SU-DHL-6 (cell line): Measurements from ENCODE around the gene ACVRL1.
A peak's percentile ranks its signal among the peaks of the same experiment; 100 is the strongest.

ENCODE experiments used
- H2AFZ ChIP-seq: fragments of 200-600 bp; sonication (generic); 2 replicates; pipeline ENCODE4 v1.6.1; 2014; ENCODE audit warnings: low read depth, mild to moderate bottlenecking, moderate library complexity, mixed read lengths, antibody characterized with exemption, low read length; ENCODE audit not compliant: severe bottlenecking
- H3F3A ChIP-seq: fragments of 200-600 bp; shearing (Covaris generic); 2 replicates; pipeline ENCODE4 v1.6.0; 2016; ENCODE audit warnings: antibody characterized with exemption, mild to moderate bottlenecking; ENCODE audit not compliant: insufficient read depth
- H3K27ac ChIP-seq: fragments of 200-600 bp; sonication (generic); 2 replicates; pipeline ENCODE4 v1.5.1; 2016; ENCODE audit warnings: low read depth, mild to moderate bottlenecking, low read length, moderate library complexity, mixed read lengths
- H3K27me3 ChIP-seq: fragments of 200-600 bp; sonication (generic), shearing (Covaris generic); 2 replicates; pipeline ENCODE4 v1.6.0; 2014; ENCODE audit warnings: mild to moderate bottlenecking, low read length
- H3K36me3 ChIP-seq: fragments of 200-600 bp; sonication (generic); 2 replicates; pipeline ENCODE4 v1.6.1; 2014; ENCODE audit warnings: mild to moderate bottlenecking, low read length, mixed read lengths
- H3K4me2 ChIP-seq: fragments of 300-600, 200-600 bp; shearing (Covaris generic), sonication (generic); 2 replicates; pipeline ENCODE4 v1.6.0; 2014; ENCODE audit warnings: low read length, low read depth, mild to moderate bottlenecking; ENCODE audit not compliant: poor library complexity, severe bottlenecking
- H3K4me3 ChIP-seq: fragments of 200-600 bp; sonication (generic); 2 replicates; pipeline ENCODE4 v1.5.1; 2014; ENCODE audit warnings: antibody characterized with exemption, low read length, mild to moderate bottlenecking, mixed read lengths; ENCODE audit not compliant: insufficient read depth, poor library complexity, severe bottlenecking
- H3K79me2 ChIP-seq: fragments of 200-600 bp; sonication (generic); 2 replicates; pipeline ENCODE4 v1.6.1; 2014; ENCODE audit warnings: mild to moderate bottlenecking, low read length, moderate library complexity; ENCODE audit not compliant: insufficient read depth
- H3K9ac ChIP-seq: fragments of 200-600 bp; sonication (generic); 2 replicates; pipeline ENCODE4 v1.7.0; 2014; ENCODE audit warnings: mild to moderate bottlenecking, low read length
- H3K9me2 ChIP-seq: fragments of 200-600 bp; sonication (generic); replicated peaks from 2 replicates; pipeline ENCODE4 v1.6.1; 2014; ENCODE audit warnings: low read length; ENCODE audit not compliant: insufficient read depth
- H3K9me3 ChIP-seq: fragments of 200-600 bp; sonication (generic); 2 replicates; pipeline ENCODE4 v1.6.1; 2014; ENCODE audit warnings: low read length, mixed read lengths; ENCODE audit not compliant: insufficient read depth
- H4K20me1 ChIP-seq: fragments of 200-600 bp; sonication (generic); 2 replicates; pipeline ENCODE4 v1.6.1; 2014; ENCODE audit warnings: low read depth, mild to moderate bottlenecking, antibody characterized with exemption, low read length, moderate library complexity, mixed read lengths
- CTCF ChIP-seq: fragments of 200-600 bp; sonication (generic); IDR thresholded peaks from one replicate; pipeline ENCODE4 v1.5.1; 2017; ENCODE audit warnings: antibody characterized with exemption, mild to moderate bottlenecking, low read length, moderate library complexity; ENCODE audit not compliant: insufficient read depth, poor library complexity, severe bottlenecking
- EZH2phosphoT487 ChIP-seq: fragments of 200-600 bp; sonication (generic), shearing (Covaris generic); conservative IDR thresholded peaks from 2 replicates; pipeline ENCODE4 v1.6.1; 2018; ENCODE audit warnings: mild to moderate bottlenecking, antibody characterized with exemption, low read length, moderate library complexity, mixed read lengths

Gene ACVRL1

DNA sequence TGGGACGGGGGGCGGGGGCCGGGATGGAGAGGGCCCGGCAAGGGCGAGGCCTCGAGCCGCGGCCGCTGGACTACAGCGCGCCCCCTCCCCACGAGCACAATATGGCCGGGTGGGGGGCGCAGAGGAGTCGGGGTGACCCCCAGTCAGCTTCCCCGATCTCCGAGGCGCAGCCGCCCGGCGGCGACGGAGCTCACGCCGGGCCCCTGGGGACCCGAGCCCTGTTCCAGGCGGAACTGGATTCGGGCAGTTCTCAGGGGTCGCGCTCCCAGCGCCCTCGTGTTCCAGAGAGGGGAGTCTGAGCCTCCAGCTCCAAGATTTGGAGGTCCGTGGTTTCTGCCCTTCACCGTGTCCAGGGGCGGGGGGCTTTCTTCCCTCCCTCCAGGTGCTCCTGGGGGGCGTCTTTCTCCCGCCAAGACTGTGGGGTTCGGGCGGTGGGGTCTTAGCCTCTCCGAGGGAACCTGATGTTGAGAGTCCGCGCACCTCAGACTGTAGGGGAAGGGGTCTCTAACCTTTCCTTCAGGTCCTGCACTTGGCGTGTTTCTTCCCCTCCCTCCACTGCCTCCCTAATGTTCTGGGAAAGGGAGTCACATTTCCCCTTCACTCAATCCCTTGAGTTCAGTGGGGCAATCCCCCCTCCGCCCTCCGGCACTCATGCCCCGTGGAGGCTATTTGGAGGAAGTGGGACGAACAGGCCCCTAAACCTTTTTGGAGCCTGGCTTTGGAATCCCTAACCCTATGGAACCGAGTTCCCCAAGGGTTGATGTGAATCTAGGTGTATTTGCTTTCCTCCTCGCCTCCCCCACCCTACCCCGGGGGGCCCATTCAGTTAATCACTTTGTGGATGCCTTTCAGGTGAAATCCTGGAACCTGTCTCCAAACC is 44.8 kb downstream of the ACVRL1 start:
- H2AFZ ChIP-seq, result peak overlapping the region; percentile 97
- no peaks in the 10 kb centered on the region for H3K36me3 ChIP-seq
- no peaks in the 10 kb centered on the region for H3F3A ChIP-seq
- no peaks in the 10 kb centered on the region for H3K9me2 ChIP-seq
- no peak overlapping the region for H3K27ac ChIP-seq
- H3K9ac ChIP-seq, result peak overlapping the region; percentile 90
- peak overlapping the region; percentile 85 for H3K4me3 ChIP-seq
- no peaks in the 10 kb centered on the region for H3K9me3 ChIP-seq
- no peaks in the 10 kb centered on the region for H3K79me2 ChIP-seq
- TF ChIP-seq EZH2phosphoT487 (no peak), CTCF (no peak)
- no peaks in the 10 kb centered on the region for H3K27me3 ChIP-seq
- H3K4me2 ChIP-seq, result peak overlapping the region; percentile 80
- no peaks in the 10 kb centered on the region for H4K20me1 ChIP-seq

GRCh38 chr12:51953089-51953488 is 45.8 kb downstream of the ACVRL1 start:
- Histone ChIP-seq H3K36me3 (no peaks in the 10 kb centered on the region), H3K27ac (no peak overlapping the region), H3K9me2 (no peaks in the 10 kb centered on the region), H3K9me3 (no peaks in the 10 kb centered on the region), H3K4me3 (no peak overlapping the region), H2AFZ (no peak overlapping the region), H3K79me2 (no peaks in the 10 kb centered on the region), H3F3A (no peaks in the 10 kb centered on the region), H3K4me2 (no peak overlapping the region), H4K20me1 (no peaks in the 10 kb centered on the region), H3K9ac (no peak overlapping the region), H3K27me3 (no peaks in the 10 kb centered on the region)
- TF ChIP-seq EZH2phosphoT487, result no peak
- no peak for TF ChIP-seq CTCF

GRCh38 chr12:51953864-51954263 is 46.6 kb downstream of the ACVRL1 start:
- H2AFZ ChIP-seq, result no peak overlapping the region
- no peak overlapping the region for H3K27ac ChIP-seq
- no peaks in the 10 kb centered on the region for H3K27me3 ChIP-seq
- no peaks in the 10 kb centered on the region for H3K9me2 ChIP-seq
- H4K20me1 ChIP-seq, result no peaks in the 10 kb centered on the region
- H3K4me2 ChIP-seq, result no peak overlapping the region
- H3K36me3 ChIP-seq, result no peaks in the 10 kb centered on the region
- TF ChIP-seq EZH2phosphoT487 (no peak), CTCF (no peak)
- H3K4me3 ChIP-seq, result no peak overlapping the region
- H3F3A ChIP-seq, result no peaks in the 10 kb centered on the region
- H3K9ac ChIP-seq, result no peak overlapping the region
- H3K9me3 ChIP-seq, result no peaks in the 10 kb centered on the region
- no peaks in the 10 kb centered on the region for H3K79me2 ChIP-seq
